Measurements from ENCODE around the gene NOX3.

NOX3 gene

DNA sequence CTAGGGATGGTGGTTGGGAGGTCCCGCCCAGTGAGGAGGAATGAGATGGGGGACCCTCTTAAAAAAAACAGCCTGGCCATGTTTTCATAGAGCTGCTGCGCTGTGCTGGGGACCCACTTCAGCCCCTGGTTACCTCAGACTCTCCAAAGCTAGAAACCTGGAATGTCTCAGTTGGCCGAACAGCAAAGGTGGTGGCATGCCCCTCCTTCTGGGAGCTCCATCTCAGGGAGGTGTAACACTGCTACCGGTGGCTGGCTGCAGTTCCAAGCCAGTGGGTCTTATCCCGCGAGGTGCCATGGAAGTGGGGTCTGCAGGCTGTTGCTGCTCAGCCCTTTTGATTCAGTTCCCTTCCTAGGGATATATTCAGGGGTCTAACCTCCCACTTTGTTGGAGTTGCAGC, 105.7 kb downstream of the NOX3 start:
- no peak for DNase-seq (ENCODE audit: low spot score)
- TF ChIP-seq, protein P1, sequence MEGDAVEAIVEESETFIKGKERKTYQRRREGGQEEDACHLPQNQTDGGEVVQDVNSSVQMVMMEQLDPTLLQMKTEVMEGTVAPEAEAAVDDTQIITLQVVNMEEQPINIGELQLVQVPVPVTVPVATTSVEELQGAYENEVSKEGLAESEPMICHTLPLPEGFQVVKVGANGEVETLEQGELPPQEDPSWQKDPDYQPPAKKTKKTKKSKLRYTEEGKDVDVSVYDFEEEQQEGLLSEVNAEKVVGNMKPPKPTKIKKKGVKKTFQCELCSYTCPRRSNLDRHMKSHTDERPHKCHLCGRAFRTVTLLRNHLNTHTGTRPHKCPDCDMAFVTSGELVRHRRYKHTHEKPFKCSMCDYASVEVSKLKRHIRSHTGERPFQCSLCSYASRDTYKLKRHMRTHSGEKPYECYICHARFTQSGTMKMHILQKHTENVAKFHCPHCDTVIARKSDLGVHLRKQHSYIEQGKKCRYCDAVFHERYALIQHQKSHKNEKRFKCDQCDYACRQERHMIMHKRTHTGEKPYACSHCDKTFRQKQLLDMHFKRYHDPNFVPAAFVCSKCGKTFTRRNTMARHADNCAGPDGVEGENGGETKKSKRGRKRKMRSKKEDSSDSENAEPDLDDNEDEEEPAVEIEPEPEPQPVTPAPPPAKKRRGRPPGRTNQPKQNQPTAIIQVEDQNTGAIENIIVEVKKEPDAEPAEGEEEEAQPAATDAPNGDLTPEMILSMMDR (IDR thresholded peaks at IDR 0.05; ENCODE audit: extremely low read depth, missing control alignments) = no peak

DNA sequence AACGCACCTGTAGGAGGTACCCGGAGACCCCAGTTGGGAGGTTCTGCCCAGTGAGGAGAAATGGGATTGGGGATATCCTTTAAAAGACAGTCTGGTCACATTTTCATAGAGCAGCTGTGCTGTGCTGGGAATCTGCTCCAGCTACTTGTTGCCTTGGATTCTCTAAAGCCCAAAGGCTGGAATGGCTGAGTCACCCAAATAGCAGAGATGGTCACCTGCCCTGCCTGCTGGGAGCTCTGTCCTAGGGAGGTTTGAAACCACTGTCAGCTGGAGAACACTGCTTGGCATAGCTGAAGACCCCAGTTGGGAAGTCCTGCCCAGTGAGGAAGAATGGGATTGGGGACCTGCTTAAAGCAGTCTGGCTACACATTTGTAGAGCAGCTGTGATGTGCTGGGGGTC, 106.5 kb downstream of the NOX3 start:
- TF ChIP-seq, protein P1 (IDR thresholded peaks at IDR 0.05; ENCODE audit: extremely low read depth, missing control alignments) = no peak
- no peak for DNase-seq (ENCODE audit: low spot score)

DNA sequence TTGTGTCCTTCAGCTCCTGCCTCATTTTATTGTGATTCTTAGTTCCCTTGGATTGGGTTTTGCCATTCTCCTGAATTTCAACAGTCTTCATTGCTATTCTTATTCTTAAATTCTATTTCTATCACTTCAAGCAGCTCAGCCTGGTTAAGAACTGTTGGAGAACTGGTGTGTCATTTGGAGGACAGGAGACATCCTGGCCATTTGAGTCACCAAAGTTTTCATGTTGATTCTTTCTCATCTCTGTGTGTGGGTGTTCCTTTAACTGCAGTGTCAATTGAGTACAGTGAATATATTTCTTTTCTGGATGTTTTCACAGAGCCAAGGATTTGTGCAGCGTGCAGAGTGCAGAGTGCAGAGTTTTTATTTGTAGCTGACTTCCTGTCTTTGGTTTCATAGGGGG, 107.8 kb downstream of the NOX3 start:
- TF ChIP-seq, protein P1 (IDR thresholded peaks at IDR 0.05; ENCODE audit: extremely low read depth, missing control alignments) = no peak
- no peak for DNase-seq (ENCODE audit: low spot score)

DNA sequence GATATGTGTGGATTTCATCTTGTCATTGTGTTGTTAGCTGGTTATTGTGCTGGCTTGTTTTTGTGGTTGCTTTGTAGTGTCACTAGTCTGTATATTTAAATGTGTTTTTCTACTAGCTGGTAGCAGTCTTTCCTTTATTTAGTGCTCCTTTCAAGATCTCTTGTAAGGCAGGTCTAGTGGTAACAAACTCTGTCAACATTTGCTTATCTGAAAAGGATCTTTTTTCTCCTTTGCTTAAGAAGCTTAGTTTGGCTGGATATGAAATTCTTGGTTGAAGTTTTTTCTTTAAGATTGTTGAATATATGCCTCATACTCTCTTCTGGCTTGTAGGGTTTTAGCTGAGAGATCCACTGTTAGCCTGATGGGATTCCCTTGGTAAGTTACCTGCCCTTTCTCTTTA, 108.7 kb downstream of the NOX3 start:
- TF ChIP-seq, protein P1 (IDR thresholded peaks at IDR 0.05; ENCODE audit: extremely low read depth, missing control alignments) = no peak

More for the DNA sequence above, 108.7 kb downstream of the NOX3 start:
- no peak for DNase-seq (ENCODE audit: low spot score)
